Measurements from ENCODE around the gene MYH6. TPM values are rescaled to one million over a fixed set of nuclear protein-coding genes. Genes with fewer than 3 reads are reported as not detected.
"Not testable (repeated sequence)": the region's sequence is repeated elsewhere in the genome, so short reads cannot be mapped to it uniquely, and the experiment has no call there.

MYH6 gene
- polyA plus RNA-seq, 4 donors = 0.01 to 52.1 (median 1.1) TPM

DNA sequence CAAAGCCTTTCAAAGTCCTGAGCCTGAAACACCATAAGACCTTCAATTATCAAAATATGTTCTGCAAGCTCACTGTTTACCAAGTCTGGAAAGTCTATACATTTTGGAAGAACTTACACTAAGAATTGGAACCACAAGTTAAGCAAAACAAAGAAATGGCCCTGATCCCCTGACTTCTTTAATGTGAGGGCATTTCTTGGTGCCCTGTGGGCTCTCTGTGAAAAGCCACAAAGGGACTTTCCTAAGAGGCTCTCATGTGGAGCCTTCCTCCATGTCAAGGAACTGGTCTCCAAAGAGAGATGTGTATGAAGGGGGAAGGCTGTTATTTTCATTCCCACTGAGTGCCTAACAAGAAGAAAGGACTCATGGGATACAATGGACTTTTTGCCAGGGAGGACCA is 13.5 kb upstream of the MYH6 start:
- Histone ChIP-seq H3K27me3 (ENCODE audit: control insufficient read depth in 3 of 3, insufficient read depth in 3 of 3, low read length in 3 of 3) (peaks cover 0 to 2% (median 0%) of the 10 kb centered on the region in 3 donors), H3K4me1 (ENCODE audit: control insufficient read depth in 3 of 3, insufficient read depth in 2 of 3, low read depth in 1 of 3, low read length in 2 of 3) (no peaks in the 10 kb centered on the region), H3K36me3 (ENCODE audit: control insufficient read depth in 3 of 3, insufficient read depth in 2 of 3, low read depth in 1 of 3, low read length in 3 of 3) (no peaks in the 10 kb centered on the region), H3K27ac (ENCODE audit: low read depth in 1 of 3, low read length in 2 of 3) (no peak overlapping the region), H3K4me3 (ENCODE audit: low read depth in 1 of 3, low read length in 3 of 3) (no peak overlapping the region), H3K9me3 (ENCODE audit: control insufficient read depth in 2 of 2, insufficient read depth in 1 of 2, low read depth in 1 of 2, low read length in 1 of 2) (no peaks in the 10 kb centered on the region)
- DNase-seq (no peak), FAIRE-seq (no peak)

DNA sequence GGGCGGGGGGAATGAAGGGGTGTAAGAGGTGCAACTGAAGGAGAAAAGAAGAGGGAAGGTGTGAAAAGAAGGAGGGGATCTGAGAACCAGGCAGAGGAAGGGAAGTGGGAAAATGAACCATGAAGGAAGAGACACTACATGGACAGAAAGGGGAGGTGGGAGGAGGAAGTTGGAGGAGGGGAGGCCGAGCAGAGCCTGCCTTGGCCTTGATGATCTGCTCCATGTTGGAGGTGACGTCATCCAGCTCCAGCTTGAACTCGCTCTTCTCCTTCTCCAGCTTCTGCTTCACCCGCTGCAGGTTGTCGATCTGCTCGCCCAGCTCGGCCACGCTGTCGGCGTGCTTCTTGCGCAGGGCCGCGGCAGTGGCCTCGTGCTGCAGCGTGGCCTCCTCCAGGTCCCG is 11.6 kb upstream of the MYH6 start:
- H3K27me3 ChIP-seq (ENCODE audit: control insufficient read depth in 3 of 3, insufficient read depth in 3 of 3, low read length in 3 of 3); H3K9me3 ChIP-seq (ENCODE audit: control insufficient read depth in 2 of 2, insufficient read depth in 1 of 2, low read depth in 1 of 2, low read length in 1 of 2); DNase-seq; FAIRE-seq; H3K4me1 ChIP-seq (ENCODE audit: control insufficient read depth in 3 of 3, insufficient read depth in 2 of 3, low read depth in 1 of 3, low read length in 2 of 3); H3K4me3 ChIP-seq (ENCODE audit: low read depth in 1 of 3, low read length in 3 of 3); H3K27ac ChIP-seq (ENCODE audit: low read depth in 1 of 3, low read length in 2 of 3); H3K36me3 ChIP-seq (ENCODE audit: control insufficient read depth in 3 of 3, insufficient read depth in 2 of 3, low read depth in 1 of 3, low read length in 3 of 3): not testable (repeated sequence)
- WGBS, 3 donors = 65 to 77% (median 66%) methylated on average over 2 to 4 of the region's 17 CpGs

DNA sequence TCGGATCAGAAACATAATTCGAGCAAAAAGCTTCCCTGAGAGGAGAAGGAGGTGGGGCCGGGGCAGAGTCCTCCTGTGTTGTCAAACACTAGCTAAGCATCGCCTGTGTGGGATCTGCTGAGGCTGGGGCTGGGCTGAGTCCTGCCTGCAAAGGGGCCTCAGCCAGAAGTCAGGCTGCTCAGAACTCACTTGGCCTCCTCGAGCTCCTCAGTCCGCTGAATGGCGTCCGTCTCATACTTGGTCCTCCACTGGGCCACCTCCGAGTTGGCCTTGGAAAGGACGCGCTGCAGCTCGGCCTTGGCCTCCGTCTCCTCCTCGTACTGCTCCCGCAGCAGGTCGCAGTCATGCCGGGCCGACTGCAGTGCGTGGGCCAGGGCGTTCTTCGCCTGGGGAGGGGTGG is 9.9 kb upstream of the MYH6 start:
- no peak for DNase-seq
- Histone ChIP-seq H3K9me3 (ENCODE audit: control insufficient read depth in 2 of 2, insufficient read depth in 1 of 2, low read depth in 1 of 2, low read length in 1 of 2) (no peaks in the 10 kb centered on the region), H3K36me3 (ENCODE audit: control insufficient read depth in 3 of 3, insufficient read depth in 2 of 3, low read depth in 1 of 3, low read length in 3 of 3) (no peaks in the 10 kb centered on the region), H3K27ac (ENCODE audit: low read depth in 1 of 3, low read length in 2 of 3) (no peak overlapping the region), H3K27me3 (ENCODE audit: control insufficient read depth in 3 of 3, insufficient read depth in 3 of 3, low read length in 3 of 3) (no peaks in the 10 kb centered on the region), H3K4me3 (ENCODE audit: low read depth in 1 of 3, low read length in 3 of 3) (no peak overlapping the region), H3K4me1 (ENCODE audit: control insufficient read depth in 3 of 3, insufficient read depth in 2 of 3, low read depth in 1 of 3, low read length in 2 of 3) (no peaks in the 10 kb centered on the region)
- no peak for FAIRE-seq
- 78 to 88% (median 85%) methylated on average over 21 of the region's 21 CpGs for WGBS, 3 donors

DNA sequence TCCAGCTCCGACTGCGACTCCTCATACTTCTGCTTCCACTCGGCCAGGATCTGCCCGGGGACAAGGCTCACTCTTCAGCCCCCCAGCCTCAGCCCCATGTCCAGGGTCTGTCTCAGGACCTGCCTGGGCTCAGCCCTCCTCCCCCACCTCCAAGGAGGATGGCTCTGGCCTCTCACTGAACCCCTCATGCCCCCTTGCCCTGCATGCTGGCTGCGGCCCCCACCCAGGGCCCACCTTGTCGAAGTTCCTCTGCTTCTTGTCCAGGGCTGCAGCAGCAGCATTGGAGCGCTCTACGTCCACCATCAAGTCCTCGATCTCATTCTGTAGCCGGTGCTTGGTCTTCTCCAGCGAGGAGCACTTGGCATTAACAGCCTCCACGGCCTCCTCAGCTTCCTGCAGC is 9.2 kb upstream of the MYH6 start:
- FAIRE-seq; H3K36me3 ChIP-seq (ENCODE audit: control insufficient read depth in 3 of 3, insufficient read depth in 2 of 3, low read depth in 1 of 3, low read length in 3 of 3); DNase-seq; H3K4me1 ChIP-seq (ENCODE audit: control insufficient read depth in 3 of 3, insufficient read depth in 2 of 3, low read depth in 1 of 3, low read length in 2 of 3); H3K4me3 ChIP-seq (ENCODE audit: low read depth in 1 of 3, low read length in 3 of 3); H3K27me3 ChIP-seq (ENCODE audit: control insufficient read depth in 3 of 3, insufficient read depth in 3 of 3, low read length in 3 of 3); H3K9me3 ChIP-seq (ENCODE audit: control insufficient read depth in 2 of 2, insufficient read depth in 1 of 2, low read depth in 1 of 2, low read length in 1 of 2); H3K27ac ChIP-seq (ENCODE audit: low read depth in 1 of 3, low read length in 2 of 3): not testable (repeated sequence)
- WGBS, 3 donors = 84 to 90% (median 86%) methylated on average over 12 of the region's 12 CpGs

DNA sequence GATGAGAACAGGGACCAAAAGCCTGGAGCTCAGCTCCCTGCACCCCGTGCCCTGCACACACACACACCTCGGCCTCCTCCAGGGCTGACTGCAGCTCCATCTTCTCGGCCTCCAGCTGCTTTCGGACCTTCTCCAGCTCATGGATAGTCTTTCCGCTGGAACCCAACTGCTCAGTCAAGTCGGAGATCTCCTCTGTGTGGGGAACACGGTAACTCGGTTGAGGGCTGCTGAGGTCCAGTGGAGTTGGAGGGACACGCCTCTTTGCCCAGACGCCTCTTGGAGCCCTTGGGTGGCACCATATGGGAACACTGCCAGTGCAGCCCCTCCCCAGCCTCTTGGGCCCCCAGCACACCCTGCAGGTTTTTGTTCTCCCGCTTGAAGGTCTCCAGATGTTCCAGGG is 8.7 kb upstream of the MYH6 start:
- no peaks in the 10 kb centered on the region for H3K4me1 ChIP-seq (ENCODE audit: control insufficient read depth in 3 of 3, insufficient read depth in 2 of 3, low read depth in 1 of 3, low read length in 2 of 3)
- H3K4me3 ChIP-seq (ENCODE audit: low read depth in 1 of 3, low read length in 3 of 3) = no peak overlapping the region
- FAIRE-seq = no peak
- no peaks in the 10 kb centered on the region for H3K36me3 ChIP-seq (ENCODE audit: control insufficient read depth in 3 of 3, insufficient read depth in 2 of 3, low read depth in 1 of 3, low read length in 3 of 3)
- H3K9me3 ChIP-seq (ENCODE audit: control insufficient read depth in 2 of 2, insufficient read depth in 1 of 2, low read depth in 1 of 2, low read length in 1 of 2) = no peaks in the 10 kb centered on the region
- H3K27me3 ChIP-seq (ENCODE audit: control insufficient read depth in 3 of 3, insufficient read depth in 3 of 3, low read length in 3 of 3) = no peaks in the 10 kb centered on the region
- no peak for DNase-seq
- no peak overlapping the region for H3K27ac ChIP-seq (ENCODE audit: low read depth in 1 of 3, low read length in 2 of 3)
- WGBS, 3 donors = 81 to 83% (median 81%) methylated on average over 11 of the region's 11 CpGs

DNA sequence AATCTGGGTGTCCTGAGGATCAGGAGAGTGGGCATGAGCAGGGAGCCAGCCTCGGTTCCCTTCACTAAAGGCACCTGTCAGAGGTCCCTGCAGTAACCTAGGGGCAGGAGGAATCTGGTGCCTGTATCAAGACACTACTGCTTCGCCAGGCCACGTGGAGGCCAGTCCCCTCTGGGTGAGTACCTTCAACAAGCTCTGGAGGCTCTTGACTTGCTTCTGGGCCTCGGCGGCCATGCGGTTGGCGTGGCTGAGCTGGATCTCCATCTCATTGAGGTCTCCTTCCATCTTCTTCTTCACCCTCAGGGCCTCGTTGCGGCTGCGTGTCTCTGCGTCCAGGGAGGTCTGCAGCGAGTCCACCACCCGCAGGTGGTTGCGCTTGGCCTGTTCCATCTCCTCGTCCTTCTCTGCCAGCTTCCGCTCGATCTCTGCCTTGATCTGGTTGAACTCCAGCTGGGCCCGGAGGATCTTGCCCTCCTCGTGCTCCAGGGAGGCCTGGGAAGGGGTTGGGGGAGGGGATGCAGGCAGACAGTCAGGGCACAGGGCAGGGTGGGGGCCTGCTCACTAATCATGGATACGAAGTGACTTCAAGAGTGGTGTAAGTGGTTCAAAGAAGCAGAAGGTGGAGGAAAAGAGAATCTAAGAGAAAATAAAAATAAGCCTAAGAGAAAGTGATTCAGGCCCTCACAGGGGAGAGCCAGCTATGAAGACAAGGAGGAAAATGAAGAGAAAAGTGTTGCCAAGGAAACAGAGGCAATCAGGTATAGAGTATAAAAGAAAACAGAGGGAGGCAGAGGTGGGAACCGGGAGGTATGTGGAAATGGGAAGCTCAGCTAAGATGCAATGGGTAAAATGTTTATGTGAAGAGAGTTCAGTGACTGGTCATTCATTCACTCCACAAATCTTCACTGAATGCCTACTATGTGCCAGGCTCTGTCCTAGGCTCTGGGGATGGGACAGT is 8.0 kb upstream of the MYH6 start:
- Histone ChIP-seq H3K9me3 (ENCODE audit: control insufficient read depth in 2 of 2, insufficient read depth in 1 of 2, low read depth in 1 of 2, low read length in 1 of 2) (no peaks in the 10 kb centered on the region), H3K4me1 (ENCODE audit: control insufficient read depth in 3 of 3, insufficient read depth in 2 of 3, low read depth in 1 of 3, low read length in 2 of 3) (no peaks in the 10 kb centered on the region), H3K27me3 (ENCODE audit: control insufficient read depth in 3 of 3, insufficient read depth in 3 of 3, low read length in 3 of 3) (no peaks in the 10 kb centered on the region), H3K36me3 (ENCODE audit: control insufficient read depth in 3 of 3, insufficient read depth in 2 of 3, low read depth in 1 of 3, low read length in 3 of 3) (no peaks in the 10 kb centered on the region), H3K27ac (ENCODE audit: low read depth in 1 of 3, low read length in 2 of 3) (no peak overlapping the region), H3K4me3 (ENCODE audit: low read depth in 1 of 3, low read length in 3 of 3) (no peak overlapping the region)
- no peak for DNase-seq
- 67 to 77% (median 73%) methylated on average over 17 to 21 of the region's 21 CpGs for WGBS, 3 donors
- no peak for FAIRE-seq

DNA sequence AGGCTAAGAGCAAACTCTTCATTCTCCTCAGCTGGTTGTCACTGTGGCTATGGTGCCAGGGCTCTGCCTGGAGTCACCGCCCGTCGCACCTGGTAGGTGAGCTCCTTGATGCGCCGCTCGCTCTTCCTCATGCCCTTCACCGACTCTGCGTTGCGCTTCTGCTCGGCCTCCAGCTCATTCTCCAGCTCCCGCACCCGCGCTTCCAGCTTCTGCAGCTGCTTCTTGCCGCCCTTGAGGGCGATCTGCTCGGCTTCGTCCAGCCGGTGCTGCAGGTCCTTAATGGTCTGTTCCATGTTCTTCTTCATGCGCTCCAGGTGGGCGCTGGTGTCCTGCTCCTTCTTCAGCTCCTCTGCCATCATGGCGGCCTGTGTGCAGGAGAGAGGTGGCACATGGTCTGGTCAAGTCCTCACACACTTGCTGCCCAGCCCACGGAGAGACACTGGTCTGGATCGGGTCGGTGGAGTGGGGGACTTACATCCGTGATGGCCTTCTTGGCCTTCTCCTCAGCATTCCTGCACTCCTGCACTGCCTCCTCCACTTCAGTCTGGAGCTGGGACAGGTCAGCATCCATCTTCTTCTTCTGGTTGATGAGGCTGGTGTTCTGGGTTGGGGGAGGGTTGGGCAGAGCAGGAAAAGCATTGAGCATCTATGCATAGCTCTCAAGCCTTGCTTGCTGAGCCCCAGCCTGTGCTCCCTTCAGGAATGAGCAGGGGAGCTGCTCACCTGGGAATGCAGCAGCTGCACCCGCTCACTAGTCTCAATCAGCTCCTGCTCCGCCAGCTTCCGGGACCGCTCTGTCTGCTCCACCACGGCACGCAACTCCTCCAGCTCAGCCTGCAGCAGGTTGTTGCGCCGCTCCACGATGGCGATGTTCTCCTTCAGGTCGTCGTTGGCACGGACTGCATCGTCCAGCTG is 7.1 kb upstream of the MYH6 start:
- Histone ChIP-seq H3K36me3 (ENCODE audit: control insufficient read depth in 3 of 3, insufficient read depth in 2 of 3, low read depth in 1 of 3, low read length in 3 of 3) (no peaks in the 10 kb centered on the region), H3K9me3 (ENCODE audit: control insufficient read depth in 2 of 2, insufficient read depth in 1 of 2, low read depth in 1 of 2, low read length in 1 of 2) (no peaks in the 10 kb centered on the region), H3K27me3 (ENCODE audit: control insufficient read depth in 3 of 3, insufficient read depth in 3 of 3, low read length in 3 of 3) (no peaks in the 10 kb centered on the region), H3K4me3 (ENCODE audit: low read depth in 1 of 3, low read length in 3 of 3) (no peak overlapping the region), H3K4me1 (ENCODE audit: control insufficient read depth in 3 of 3, insufficient read depth in 2 of 3, low read depth in 1 of 3, low read length in 2 of 3) (no peaks in the 10 kb centered on the region), H3K27ac (ENCODE audit: low read depth in 1 of 3, low read length in 2 of 3) (no peak overlapping the region)
- WGBS, 3 donors = 92 to 94% (median 93%) methylated on average over 39 of the region's 39 CpGs
- FAIRE-seq (no peak), DNase-seq (no peak)

DNA sequence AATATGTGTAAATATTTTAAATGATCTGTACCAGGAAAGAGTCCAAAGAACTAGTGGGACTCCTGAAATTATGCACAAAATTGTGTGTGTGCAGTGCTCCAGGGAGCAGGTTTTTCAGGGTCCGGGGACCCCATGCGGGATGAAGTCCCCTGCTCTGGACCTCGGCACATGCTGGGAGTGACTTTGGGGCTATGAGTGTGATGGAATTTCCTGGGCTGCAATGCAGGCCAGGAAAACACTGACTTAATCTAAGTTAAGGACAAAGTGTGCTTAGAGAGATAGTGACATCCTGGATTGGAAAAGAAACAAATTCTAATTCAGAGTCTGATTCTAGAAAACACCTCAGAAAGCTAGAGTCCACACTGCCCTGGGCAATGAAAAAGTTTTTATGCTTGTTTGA is 6.2 kb upstream of the MYH6 start:
- Histone ChIP-seq H3K9me3 (ENCODE audit: control insufficient read depth in 2 of 2, insufficient read depth in 1 of 2, low read depth in 1 of 2, low read length in 1 of 2) (no peaks in the 10 kb centered on the region), H3K27me3 (ENCODE audit: control insufficient read depth in 3 of 3, insufficient read depth in 3 of 3, low read length in 3 of 3) (no peaks in the 10 kb centered on the region), H3K27ac (ENCODE audit: low read depth in 1 of 3, low read length in 2 of 3) (no peak overlapping the region), H3K4me1 (ENCODE audit: control insufficient read depth in 3 of 3, insufficient read depth in 2 of 3, low read depth in 1 of 3, low read length in 2 of 3) (no peaks in the 10 kb centered on the region), H3K36me3 (ENCODE audit: control insufficient read depth in 3 of 3, insufficient read depth in 2 of 3, low read depth in 1 of 3, low read length in 3 of 3) (no peaks in the 10 kb centered on the region), H3K4me3 (ENCODE audit: low read depth in 1 of 3, low read length in 3 of 3) (no peak overlapping the region)
- DNase-seq = no peak
- no peak for FAIRE-seq
- 69 to 86% (median 70%) methylated on average over 3 of the region's 3 CpGs for WGBS, 3 donors
